ENCODE measurements around the gene MRPS12.
"Not testable (repeated sequence)": the region's sequence is repeated elsewhere in the genome, so short reads cannot be mapped to it uniquely, and the experiment has no call there.

MRPS12 gene

DNA sequence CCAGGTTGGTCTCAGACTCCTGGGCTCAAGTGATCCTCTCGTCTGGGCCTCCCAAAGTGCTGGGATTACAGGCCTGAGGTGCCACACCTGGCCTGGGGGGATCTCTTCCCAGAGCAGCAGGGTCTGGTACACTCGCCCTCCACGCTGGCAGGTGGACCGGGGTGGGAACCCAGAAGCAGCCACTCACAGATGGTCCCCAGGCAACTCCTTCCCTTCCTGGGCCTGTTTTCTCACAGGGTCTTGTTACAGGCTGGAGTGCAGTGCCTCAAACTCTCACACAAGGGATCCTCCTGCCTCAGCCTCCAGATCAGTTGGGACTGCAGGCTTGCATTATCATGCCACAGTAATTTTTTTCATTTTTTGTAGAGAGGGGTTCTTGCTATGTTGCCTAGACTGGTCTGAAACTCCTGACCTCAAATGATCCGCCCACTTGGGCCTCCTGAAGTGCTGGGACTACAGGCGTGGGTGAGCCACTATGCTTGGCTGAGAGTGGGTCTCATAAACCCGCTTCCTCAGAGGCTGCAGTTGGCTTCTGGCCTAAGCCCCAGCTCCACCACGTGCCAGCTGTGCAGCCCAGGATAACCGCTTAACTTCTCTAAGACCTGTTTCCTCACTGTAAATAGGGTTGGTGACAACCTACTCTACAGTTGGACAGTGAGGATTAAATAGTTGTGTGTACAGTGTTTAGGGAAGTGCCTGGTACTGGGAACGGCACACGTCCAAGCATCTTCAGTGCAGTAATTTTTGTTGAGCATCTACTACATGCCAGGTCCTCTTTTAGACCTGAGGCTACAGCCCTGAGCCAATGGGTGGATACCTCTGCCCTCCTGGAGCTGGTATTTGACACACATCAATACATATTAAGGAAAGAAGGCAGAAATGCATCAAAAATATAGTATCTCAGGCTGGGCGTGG, 17.9 kb upstream of the MRPS12 start:
- peak; percentile 44 for DNase-seq

DNA sequence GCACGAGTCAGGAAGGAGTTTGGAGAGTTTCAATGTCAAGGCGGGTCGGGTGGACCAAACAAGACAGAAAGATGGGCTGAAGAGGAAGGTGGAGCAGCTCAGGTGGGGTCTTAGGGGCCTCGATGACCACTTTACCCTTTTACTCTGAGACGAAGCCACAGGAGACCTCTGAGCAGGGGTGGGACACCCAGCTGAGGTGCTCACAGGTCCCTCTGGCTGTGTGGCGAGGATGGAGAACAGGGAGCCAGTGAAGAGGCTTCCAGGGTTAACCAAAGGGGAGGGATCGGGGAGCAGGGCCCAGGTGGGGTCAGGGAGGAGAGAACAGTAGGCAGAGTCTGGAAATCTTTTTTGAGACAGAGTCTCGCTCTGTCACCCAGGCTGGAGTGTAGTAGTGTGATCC, 16.8 kb upstream of the MRPS12 start:
- DNase-seq: no peak

DNA sequence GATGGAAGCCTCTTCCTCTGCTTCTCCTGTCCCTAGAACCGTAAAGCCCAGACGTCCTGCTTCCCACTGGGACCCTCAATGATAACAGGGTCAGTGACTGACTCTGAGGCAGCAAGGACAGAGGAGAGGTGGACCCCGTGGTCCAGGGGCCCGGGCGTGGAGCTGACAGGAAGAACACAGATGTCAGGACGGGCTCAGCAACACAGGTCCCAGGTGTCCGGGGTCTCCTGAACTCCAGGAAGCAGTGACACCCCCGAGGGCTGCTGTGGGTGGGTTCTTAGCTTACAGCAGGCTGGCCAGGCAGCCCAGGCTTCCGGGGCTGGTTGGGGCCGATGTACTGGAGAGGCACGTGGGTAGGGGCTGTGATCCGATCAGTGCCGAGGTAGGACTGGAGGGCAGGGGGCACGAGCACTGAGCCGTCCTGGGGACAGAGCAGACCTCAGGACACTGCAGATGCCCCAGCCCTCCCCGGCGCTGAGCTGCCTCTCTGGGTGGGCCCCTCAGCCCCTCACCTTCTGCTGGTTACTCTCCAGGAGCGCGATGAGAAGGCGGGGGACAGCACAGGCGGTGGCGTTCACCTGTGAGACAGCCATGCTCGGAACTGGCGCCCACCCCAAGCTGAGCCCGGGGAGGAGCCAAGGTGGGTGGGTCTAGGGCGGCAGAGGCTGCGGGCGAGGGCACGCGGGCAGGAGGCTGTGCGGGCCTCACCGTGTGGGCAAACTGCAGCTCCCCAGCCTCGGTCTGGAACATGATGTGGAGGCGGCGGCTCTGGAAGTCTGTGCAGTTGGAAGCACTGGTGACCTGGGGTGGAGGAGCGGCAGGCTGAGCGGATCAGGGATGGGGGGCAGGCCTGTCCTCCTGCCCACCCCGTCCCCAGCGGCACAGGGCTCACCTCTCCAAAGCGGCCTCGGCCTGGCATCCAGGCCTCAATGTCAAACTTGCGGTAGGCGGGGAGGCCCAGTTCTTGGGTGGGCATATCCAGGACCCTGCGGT, 15.1 kb upstream of the MRPS12 start:
- DNase-seq: no peak

DNA sequence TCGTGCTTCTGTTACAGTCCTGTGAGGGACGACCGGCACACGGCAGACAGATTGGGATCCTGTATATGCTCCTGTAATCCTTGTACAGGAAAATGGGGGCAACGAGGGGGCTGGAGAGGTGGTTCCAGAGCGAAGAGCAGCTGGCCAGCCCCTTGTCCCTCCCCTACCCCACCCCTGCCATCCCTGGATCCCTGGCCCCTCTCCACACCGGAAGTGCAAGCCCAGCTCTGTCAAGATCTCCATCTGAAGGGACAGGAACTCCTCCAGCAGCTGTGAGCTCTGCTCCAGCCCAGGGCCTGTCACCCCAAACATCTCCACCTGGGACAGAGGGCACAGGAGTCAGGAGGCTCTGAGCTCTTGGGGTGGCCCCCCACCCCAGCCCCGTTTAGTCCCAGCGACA, 13.2 kb upstream of the MRPS12 start:
- no peak for DNase-seq

DNA sequence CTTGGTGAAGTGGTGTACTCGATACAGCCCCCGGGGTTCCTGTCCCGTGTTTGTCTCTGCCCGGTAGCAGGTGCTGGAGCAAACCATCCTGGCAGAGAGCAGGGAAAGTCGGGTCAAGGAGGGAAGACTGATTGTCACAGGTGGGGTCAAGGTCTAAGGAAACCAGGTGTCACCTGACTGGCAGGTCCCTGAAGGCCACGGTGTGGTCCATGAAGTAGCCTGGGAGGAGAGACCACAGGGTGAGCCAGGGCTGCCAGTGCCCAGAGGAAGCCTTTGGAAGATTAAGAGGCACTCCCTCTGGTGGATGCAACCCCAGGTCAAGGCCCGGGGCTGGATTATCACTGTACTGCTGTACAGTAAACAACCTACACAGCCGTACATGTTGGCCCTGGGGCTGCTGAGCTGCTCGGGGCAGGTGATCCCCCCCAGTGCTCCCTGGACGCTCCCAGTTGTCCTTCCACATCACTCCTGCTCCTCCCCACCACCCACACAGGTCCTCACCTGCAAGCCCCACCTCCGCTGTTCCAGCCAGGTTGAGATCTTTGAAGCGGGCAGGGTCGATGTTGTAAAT, 12.7 kb upstream of the MRPS12 start:
- peak; percentile 38 for DNase-seq

DNA sequence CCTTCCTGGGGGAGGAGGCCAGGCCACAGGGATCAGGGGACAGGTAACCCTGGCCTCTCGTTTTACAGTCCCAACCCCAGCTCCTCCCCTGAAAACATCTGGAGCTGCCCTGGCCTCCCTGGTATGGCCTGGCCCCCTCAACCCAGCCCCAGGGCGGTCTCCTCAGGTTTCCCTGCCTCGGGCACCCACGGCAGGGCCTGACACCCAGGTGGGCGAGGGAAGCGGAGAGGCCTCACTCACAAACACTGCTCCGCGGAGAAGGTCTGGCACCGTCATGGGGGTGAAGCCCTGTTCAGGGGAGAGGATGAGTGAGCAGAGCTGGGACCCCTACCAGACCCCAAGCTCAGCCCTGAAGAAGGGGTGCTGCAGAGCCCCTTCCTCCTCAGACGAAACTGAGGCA, 12.2 kb upstream of the MRPS12 start:
- DNase-seq: no peak

DNA sequence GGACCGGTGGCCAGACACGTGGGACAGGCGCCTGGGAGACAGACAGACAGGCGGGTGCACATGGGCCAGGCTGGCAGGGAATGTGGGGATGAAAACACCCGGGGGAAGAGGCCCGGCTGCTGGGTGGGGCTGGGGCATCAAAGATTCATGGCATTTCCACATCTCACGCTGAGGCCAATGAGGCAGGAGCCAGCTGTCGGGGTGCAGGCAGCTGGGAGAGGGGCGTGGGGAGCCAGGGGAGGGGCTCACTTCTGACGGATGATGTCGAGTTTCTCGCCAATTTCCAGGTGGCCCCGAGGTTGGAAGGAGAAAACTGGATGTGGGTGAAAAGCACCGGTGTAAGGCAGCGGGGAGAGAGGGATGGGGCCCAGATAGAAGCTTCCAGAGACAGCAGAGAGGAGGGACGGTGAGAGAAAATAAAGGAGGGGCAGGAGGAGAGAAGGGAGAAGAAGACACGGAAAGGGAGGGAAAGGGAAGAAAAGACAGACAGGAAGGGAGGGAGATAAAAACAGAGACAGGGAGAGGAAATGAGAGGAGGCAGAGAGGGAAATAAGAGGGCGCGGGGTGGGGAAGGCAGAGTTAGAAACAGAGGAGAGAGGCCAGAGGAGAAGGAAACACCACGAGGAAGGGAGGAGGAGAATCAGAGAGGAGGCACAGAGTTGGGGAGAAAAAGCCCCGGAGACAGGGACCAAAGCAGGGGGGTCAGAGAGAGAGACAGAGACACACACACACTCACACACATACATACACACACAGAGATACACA, 10.7 kb upstream of the MRPS12 start:
- no peak for DNase-seq

DNA sequence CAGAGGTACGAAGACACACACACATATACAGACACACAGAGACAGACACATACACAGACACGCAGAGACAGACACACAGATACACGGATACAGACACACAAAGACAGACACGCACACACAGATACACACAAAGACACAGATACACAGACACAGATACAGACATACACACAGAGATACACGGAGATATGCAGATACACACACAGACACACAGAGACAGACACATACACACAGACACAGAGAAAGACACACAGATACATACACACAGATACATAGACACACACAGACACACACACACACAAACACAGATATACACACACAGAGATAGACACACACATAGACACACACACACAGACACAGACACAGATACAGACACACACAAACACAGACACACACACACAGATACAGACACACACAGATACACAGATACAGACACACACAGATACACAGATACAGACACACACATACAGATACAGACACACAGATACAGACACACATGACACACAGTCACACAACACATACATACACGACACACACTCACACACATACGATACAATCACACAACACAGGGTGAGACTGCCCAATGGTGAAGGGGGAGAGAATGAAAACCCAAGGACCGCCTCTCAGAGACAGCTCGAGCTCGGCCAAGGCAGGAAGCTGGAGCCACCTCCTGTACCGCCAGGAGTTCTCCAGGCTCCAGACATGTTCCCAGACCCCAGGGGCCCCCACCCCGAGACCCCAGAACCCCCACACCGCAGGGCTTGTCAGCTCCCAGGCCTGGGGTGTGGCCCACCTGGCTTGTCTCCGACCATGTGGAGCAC, 9.9 kb upstream of the MRPS12 start:
- DNase-seq: no peak

DNA sequence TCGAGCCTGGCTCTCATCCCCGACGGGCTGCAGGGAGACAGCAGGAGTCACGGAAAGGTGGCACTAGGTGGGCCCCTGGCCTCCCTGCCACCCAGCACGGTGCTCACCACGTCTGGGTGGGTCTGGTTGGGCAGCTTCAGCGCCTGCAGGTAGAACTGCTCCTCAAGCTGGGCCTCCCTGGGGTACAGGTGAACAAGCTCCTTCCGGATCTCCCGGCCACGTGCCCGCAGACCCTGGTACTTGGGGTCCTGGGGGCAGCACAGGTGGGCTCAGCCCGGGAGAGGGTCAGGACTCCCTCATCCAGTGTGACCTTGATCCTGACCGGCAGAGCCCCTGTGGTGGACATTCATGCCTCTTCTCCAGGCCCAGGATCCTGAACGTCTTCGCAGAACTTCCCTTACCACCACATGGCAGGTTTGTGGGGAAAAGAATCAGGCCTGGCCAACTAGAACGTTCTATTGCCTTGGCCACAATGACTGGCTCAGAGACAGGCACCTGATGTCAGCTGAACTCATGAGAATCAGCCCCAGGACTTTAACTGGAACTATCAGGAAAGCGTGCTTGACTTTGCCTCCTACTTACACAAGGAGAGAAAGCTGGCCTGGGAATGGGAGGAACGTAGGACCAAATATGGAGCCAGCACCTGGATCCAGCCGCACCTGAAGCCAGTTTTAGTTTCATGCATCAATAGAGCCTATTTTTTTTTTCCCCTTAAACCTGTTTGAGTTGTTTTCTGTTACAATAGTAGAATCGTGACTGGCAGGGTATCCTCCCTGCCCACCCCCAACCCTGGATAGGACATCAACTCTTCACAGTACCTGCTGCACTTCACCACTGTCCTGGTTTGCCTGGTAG, 9.1 kb upstream of the MRPS12 start:
- no peak for DNase-seq

DNA sequence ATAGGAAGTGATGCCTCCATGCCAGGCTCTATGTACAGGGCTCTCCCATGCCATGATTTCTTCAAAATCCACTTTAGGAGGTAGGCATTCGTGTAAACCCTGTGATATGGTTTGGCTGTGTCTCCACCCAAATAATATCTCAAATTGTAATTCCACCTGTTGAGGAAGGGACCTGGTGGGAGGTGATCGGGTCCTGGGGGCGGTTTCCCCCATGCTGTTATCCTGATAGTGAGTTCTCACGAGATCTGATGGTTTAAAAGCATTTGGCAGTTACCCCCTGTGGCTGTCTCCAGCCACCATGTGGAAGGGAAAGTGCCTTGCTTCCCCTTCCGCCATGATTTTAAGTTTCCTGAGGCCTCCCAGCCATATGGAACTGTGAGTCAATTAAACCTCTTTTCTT, 8.3 kb upstream of the MRPS12 start:
- DNase-seq: peak; percentile 12

DNA sequence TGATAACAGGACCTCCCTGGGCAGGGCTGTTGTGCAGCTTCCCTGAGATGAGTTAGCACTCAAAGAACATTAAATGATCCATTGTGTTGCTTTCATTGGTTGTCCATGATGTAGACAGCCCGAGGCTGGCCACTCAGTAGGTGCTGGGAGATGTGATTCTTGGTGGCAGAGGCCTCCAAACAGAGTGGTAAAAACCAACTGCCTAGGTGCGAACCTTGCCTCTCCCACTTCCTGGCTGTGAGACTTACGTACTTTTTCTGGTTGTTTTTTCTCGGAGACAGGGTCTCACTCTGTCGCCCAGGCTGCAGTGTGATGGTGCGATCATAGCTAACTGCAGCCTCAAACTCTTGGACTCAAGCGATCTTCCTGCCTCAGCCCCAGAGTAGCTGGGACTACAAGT, 6.4 kb upstream of the MRPS12 start:
- no peak for DNase-seq

DNA sequence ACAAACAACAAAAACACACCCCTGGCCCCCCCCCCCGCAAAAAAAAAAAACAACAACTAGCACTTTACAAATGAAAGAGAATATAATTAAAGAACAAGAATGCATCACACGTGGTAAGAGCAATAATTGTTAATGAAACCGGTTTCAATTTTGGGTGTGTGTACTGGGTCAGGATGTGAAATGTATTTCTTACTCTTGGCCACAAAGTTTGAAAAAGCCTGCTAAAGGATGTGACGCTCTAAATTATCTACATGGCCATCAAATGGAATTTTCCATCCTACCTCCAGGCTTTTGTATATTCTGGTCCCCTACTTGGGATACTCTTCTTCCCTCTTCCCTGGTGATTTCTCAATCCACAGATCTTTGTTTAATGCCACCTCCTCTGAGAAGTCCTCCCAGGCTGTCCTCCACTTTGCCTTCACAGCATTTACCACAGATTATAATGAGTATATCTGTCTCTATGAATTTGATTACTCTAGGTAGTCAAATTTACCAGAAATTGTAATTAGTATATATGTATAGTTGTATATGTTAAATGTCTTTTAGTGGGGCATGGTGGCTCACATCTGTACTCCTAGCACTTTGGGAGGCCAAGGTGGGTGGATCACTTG, 2.2 kb upstream of the MRPS12 start:
- no peak for DNase-seq

DNA sequence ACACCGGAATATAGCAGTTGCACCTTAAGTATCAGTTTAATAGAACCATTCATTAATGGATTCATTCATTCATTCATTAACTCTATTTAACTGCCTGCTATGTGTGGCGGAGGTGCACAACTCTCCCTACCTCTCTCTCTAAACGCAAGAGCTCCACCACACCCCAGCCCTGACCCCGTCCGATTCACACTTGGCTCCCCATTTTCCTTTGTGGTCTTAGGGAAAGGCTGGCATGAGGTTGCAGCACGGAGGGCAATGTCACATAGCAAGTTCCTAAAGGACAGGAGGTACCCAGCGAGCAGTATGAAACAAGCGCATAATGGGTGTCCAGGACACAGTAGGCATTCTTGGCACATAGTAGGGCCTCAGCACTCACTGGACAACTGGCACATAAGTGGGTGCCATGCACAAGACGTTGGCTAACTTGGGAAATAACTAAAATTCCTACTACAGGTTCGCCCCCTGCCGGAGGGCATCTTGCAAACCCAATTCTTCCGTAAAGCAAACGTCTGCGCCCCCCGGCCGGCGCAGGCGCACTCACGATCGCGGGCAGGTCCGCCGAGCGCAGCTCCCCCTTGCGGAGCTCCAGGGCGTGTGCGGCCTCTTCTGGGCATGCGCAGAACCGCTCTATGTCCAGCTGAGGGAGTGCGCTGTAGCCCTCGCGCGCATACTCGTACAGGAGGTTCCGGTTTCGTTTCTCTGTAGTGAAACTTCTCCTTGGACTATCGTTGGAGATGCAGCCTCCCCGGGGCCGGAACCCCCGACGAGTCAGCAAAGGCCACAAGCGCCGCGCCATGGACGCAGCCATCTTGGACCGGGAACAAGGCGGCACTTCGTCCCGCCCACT, 592 bp upstream of the MRPS12 start, which contains the start of gene SARS2:
Gene SARS2 (minus strand): TSS at position 835 of the 847 bp plus-strand sequence. CDS start 27 bp downstream, at position 808.
- peak; percentile 95 for DNase-seq

DNA sequence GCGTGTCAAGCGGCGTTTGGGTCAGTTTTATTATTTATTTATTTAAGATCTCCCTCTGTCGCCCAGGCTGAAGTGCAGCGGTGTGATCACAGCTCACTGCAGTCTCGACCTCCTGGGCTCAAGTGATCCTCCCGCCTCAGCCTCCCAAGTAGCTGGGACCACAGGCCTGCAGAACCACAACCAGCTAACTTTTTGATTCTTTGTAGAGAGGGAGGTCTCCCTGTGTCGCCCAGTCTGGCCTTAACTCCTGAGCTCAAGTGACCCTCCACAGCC, 713 bp downstream of the MRPS12 start:
- DNase-seq: no peak

DNA sequence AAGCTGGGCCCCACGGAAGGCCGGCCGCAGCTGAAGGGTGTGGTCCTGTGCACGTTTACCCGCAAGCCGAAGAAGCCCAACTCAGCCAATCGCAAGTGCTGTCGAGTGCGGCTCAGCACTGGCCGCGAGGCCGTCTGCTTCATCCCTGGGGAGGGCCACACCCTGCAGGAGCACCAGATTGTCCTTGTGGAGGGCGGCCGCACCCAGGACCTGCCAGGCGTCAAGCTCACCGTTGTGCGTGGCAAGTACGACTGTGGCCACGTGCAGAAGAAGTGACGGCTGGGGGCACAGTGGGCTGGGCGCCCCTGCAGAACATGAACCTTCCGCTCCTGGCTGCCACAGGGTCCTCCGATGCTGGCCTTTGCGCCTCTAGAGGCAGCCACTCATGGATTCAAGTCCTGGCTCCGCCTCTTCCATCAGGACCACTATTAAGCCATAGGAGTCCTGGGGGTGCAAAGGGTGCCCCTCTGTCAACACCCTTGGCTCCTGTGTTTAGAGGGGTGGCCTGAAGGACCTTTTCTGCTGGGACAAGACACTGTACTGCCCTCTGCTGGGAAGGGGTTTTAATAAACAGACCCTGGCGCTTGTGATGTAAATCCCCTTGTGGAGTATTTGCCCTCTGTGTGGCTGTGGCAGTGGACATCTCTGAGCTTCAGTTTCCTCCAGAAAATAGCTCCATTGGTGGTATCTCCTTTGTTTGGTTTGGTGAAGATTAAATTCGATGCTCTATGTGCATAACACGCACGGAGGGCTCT, 1.9 kb downstream of the MRPS12 start:
- DNase-seq: peak; percentile 69

DNA sequence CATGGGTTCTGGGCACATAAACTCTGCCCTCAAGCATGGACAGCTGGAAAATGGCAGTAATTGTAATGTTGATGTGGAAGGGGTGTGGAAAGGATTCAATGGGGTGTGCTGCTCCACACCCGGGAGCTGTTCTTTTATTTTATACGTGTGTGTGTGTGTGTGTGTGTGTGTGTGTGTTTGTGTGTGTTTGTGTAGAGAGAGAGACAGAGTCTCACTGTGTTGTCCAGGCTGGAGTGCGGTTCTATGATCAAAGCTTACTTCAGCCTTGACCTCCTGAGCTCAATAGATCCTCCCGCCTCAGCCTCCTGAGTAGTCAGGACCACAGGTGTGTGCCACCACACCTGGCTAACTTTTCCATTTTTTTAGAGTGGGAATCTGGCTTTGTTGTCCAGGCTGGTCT, 2.8 kb downstream of the MRPS12 start:
- DNase-seq: no peak

DNA sequence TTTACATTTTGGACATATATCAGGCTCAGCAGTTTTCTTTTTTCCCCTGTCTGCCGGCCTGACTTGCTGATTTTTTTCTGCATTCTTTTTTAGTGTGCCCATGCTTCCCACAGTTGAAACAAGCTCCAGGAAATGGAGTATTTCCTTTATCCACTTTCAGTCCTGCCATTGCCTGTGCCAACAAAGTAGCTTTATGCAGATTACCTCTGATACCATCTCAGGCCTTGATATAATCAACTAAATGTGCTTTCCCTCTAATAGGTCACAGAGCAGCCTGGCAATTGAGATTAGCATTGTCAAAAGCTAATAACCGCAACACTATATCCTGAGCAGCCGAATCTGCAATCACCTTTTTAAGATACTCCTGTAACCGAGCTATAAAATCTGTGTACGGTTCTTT, 9.2 kb downstream of the MRPS12 start:
- no peak for DNase-seq

DNA sequence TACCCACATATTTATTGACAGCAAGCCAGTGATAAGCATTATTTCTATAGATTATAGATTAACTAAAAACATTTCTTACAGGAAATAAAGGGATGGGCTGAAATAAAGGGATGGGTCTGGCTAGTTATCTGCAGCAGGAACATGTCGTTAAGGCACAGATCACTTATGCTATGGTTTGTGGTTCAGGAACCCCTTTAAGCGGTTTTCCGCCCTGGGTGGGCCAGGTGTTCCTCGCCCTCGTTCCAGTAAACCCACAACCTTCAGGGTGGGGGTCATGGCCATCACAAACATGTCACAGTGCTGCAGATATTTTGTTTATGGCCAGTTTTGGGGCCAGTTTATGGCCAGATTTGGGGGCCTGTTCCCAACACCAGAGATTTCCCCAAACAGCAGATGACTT, 10.7 kb downstream of the MRPS12 start:
- DNase-seq: not testable (repeated sequence)

DNA sequence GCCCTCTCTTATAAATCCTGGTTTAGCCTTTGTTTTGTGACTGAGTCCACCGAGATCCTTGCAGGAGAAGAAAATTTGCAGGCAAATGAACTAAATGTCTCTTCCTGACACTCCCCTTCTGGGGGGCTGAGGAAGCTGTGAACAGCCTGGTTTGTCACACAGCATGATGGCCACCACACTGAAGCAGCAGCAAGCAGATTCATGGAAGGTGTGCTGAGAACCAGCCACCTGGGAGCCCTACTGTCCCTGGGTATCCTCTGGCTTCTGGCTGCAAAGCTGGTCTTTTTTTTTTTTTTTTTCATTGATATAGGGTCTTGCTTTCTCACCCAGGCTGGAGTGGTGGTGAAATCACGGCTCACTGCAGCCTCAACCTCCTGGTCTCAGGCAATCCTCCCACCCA, 11.2 kb downstream of the MRPS12 start:
- DNase-seq: no peak
